Measurements from ENCODE around the gene CEACAM18. TPM values are rescaled to one million over a fixed set of nuclear protein-coding genes. Genes with fewer than 3 reads are reported as not detected.
A peak's percentile ranks its signal among the peaks of the same experiment; 100 is the strongest.

The CEACAM18 gene
- total and polyA plus RNA-seq, 4 donors: not detected

DNA sequence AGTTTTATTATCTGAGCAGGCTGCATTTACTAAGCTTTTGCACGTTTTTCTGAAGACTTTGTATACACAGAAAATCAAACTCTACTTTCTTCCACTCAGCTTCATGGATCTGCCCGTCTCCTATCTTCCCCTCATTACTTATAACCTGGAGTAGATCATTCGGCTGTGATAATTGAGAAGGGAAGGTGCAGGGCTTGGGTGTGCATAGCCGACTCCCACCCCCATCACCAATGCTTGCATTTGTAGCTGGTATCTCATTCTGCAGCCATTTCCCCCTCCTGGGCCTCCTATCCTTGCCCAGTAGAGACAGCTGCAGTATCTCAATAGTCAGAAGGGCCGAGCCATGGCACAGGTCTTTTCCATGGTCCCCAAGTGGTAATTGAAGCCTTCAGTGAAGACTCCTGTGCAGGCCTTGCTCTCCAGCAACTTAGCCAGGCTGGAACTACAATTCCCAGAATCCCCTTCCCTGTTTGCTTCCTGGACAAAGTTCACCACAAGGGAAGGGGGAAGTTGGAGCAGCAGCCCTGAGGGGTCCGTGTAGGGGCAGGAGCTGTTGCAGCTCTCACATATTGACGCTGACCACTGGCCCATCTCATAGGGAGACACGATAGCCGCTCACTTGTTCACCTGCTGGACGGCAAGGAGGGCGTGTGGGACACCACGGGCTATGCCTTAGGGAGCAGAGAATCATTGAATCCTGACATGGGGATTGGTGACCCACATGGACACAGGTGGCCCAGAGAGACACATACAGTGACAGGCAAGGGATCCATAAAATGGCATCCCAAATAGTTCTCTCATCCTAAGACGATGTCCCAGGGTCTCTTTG lies 18.0 kb upstream of the CEACAM18 start:
- H3K27me3 ChIP-seq (ENCODE audit: control insufficient read depth in 3 of 3, insufficient read depth in 3 of 3, low read length in 2 of 3): peaks cover 0 to 18% (median 4%) of the 10 kb centered on the region in 3 donors
- no peaks in the 10 kb centered on the region for H3K36me3 ChIP-seq (ENCODE audit: control insufficient read depth in 4 of 4, insufficient read depth in 4 of 4, low read length in 4 of 4)
- TF ChIP-seq, protein P1, sequence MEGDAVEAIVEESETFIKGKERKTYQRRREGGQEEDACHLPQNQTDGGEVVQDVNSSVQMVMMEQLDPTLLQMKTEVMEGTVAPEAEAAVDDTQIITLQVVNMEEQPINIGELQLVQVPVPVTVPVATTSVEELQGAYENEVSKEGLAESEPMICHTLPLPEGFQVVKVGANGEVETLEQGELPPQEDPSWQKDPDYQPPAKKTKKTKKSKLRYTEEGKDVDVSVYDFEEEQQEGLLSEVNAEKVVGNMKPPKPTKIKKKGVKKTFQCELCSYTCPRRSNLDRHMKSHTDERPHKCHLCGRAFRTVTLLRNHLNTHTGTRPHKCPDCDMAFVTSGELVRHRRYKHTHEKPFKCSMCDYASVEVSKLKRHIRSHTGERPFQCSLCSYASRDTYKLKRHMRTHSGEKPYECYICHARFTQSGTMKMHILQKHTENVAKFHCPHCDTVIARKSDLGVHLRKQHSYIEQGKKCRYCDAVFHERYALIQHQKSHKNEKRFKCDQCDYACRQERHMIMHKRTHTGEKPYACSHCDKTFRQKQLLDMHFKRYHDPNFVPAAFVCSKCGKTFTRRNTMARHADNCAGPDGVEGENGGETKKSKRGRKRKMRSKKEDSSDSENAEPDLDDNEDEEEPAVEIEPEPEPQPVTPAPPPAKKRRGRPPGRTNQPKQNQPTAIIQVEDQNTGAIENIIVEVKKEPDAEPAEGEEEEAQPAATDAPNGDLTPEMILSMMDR (IDR thresholded peaks at IDR 0.05; ENCODE audit: control extremely low read depth, extremely low read depth): no peak
- no peak overlapping the region for H3K27ac ChIP-seq (ENCODE audit: low read depth in 1 of 2, low read length in 1 of 2)
- H3K9ac ChIP-seq (ENCODE audit: insufficient read depth in 1 of 2, low read length in 2 of 2): no peak overlapping the region
- no peak overlapping the region for H3K4me3 ChIP-seq
- ATAC-seq (ENCODE audit: insufficient read depth, low FRiP score) (no peak), DNase-seq (peak in 1 of 3 donors; percentile 22)
- 60 to 65% methylated on average over 13 of the region's 13 CpGs for WGBS, 2 donors
- H3K4me1 ChIP-seq (ENCODE audit: control insufficient read depth in 5 of 5, insufficient read depth in 5 of 5, low read length in 5 of 5): no peaks in the 10 kb centered on the region
- H3K9me3 ChIP-seq (ENCODE audit: control insufficient read depth in 4 of 4, insufficient read depth in 3 of 4, low read length in 3 of 4): peaks cover 0 to 2% (median 0%) of the 10 kb centered on the region in 4 donors

DNA sequence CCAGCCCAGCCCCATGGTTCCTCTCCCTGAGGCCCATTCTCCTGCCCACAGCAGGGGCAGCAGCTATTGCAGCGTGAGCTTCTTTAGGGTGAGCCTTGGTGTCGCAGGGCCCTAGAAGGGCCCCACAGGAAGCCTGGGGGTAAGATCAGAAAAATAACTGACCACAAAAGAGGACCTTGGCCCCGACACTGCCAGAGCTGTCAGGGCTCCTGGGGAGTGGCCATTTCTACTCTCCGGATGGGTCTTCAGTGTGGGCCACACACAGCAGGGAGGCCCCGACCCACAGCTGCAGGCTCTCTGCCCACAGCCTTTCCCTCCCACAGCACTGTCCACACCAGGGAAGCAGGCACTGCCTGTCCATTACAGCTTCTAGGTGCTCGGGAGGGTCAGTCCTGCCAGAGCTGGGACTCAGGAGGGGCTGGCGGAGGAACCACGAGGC lies 16.6 kb upstream of the CEACAM18 start:
- peaks cover 0 to 2% (median 0%) of the 10 kb centered on the region in 4 donors for H3K9me3 ChIP-seq (ENCODE audit: control insufficient read depth in 4 of 4, insufficient read depth in 3 of 4, low read length in 3 of 4)
- ATAC-seq (ENCODE audit: insufficient read depth, low FRiP score): no peak
- no peaks in the 10 kb centered on the region for H3K36me3 ChIP-seq (ENCODE audit: control insufficient read depth in 4 of 4, insufficient read depth in 4 of 4, low read length in 4 of 4)
- WGBS, 2 donors: 30 to 55% methylated on average over 8 of the region's 8 CpGs
- DNase-seq: no peak
- H3K27me3 ChIP-seq (ENCODE audit: control insufficient read depth in 3 of 3, insufficient read depth in 3 of 3, low read length in 2 of 3): peaks cover 0 to 18% (median 4%) of the 10 kb centered on the region in 3 donors
- TF ChIP-seq, protein P1 (IDR thresholded peaks at IDR 0.05; ENCODE audit: control extremely low read depth, extremely low read depth): no peak
- no peaks in the 10 kb centered on the region for H3K4me1 ChIP-seq (ENCODE audit: control insufficient read depth in 5 of 5, insufficient read depth in 5 of 5, low read length in 5 of 5)
- no peak overlapping the region for H3K9ac ChIP-seq (ENCODE audit: insufficient read depth in 1 of 2, low read length in 2 of 2)
- no peak overlapping the region for H3K27ac ChIP-seq (ENCODE audit: low read depth in 1 of 2, low read length in 1 of 2)
- no peak overlapping the region for H3K4me3 ChIP-seq

DNA sequence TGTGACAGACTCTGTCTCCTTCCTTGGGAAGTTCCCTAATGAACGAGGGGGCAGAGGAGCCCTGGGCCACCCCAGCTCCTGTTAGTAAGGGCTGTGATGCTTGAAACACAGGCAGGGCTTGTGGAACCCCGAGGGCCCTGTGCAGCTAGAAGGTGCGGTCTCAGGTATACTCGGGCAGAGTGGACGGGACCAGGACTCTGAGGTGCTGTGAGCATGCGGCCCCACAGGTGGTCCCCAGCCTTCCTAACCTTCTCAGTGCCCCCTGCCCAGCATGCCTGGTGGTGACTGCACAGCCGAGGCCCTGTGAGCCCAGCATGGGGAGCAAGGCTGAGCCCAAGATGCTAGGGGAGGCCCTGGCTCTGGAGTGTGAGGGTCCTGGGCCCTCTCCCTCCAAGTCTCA lies 16.1 kb upstream of the CEACAM18 start:
- Histone ChIP-seq H3K4me3 (no peak overlapping the region), H3K9ac (ENCODE audit: insufficient read depth in 1 of 2, low read length in 2 of 2) (no peak overlapping the region), H3K27me3 (ENCODE audit: control insufficient read depth in 3 of 3, insufficient read depth in 3 of 3, low read length in 2 of 3) (peaks cover 0 to 18% (median 4%) of the 10 kb centered on the region in 3 donors), H3K9me3 (ENCODE audit: control insufficient read depth in 4 of 4, insufficient read depth in 3 of 4, low read length in 3 of 4) (peaks cover 0 to 2% (median 0%) of the 10 kb centered on the region in 4 donors), H3K4me1 (ENCODE audit: control insufficient read depth in 5 of 5, insufficient read depth in 5 of 5, low read length in 5 of 5) (no peaks in the 10 kb centered on the region), H3K27ac (ENCODE audit: low read depth in 1 of 2, low read length in 1 of 2) (no peak overlapping the region), H3K36me3 (ENCODE audit: control insufficient read depth in 4 of 4, insufficient read depth in 4 of 4, low read length in 4 of 4) (no peaks in the 10 kb centered on the region)
- TF ChIP-seq, protein P1 (IDR thresholded peaks at IDR 0.05; ENCODE audit: control extremely low read depth, extremely low read depth): no peak
- ATAC-seq (ENCODE audit: insufficient read depth, low FRiP score) (no peak), DNase-seq (no peak)
- 71 to 74% methylated on average over 7 of the region's 7 CpGs for WGBS, 2 donors
